DND-41 (cell line): ENCODE measurements around the gene TRAF2.

Experiments used
- ATAC-seq: fragments of 200-7000 bp; cut with Tn5 transposase; 3 replicates; pipeline ENCODE4 v1.9.1; 2021; ENCODE audit warnings: low read depth; ENCODE audit not compliant: insufficient read depth
- DNase-seq: peaks from one replicate; pipeline ENCODE4 v3.0.0-alpha.2; 2020
- H2AFZ ChIP-seq: 2 replicates; pipeline ENCODE4 v1.6.0; 2012; ENCODE audit warnings: low read depth, low read length
- H3K27ac ChIP-seq: 2 replicates; pipeline ENCODE4 v1.5.1; 2012; ENCODE audit warnings: low read length, inconsistent platforms
- H3K27me3 ChIP-seq: fragments of 200-600 bp; sonication (generic); 2 replicates; pipeline ENCODE4 v1.6.0; 2012; ENCODE audit warnings: low read length, mild to moderate bottlenecking, inconsistent platforms; ENCODE audit not compliant: insufficient read depth, poor library complexity
- H3K36me3 ChIP-seq: 2 replicates; pipeline ENCODE4 v1.5.1; 2012; ENCODE audit warnings: low read length, inconsistent platforms; ENCODE audit not compliant: insufficient read depth
- H3K4me1 ChIP-seq: 2 replicates; pipeline ENCODE4 v1.5.1; 2012; ENCODE audit warnings: mild to moderate bottlenecking, low read length; ENCODE audit not compliant: insufficient read depth
- H3K4me2 ChIP-seq: 2 replicates; pipeline ENCODE4 v1.6.0; 2012; ENCODE audit warnings: mild to moderate bottlenecking, moderate library complexity, low read length, inconsistent platforms; ENCODE audit not compliant: insufficient read depth
- H3K4me3 ChIP-seq, 2 experiments: fragments of 200-600 bp in 1 of 2; shearing (Covaris generic) in 1 of 2; 2 replicates each; pipeline ENCODE4 v1.5.1; 2012 to 2016; ENCODE audit warnings: inconsistent platforms in 2 of 2, low read length in 2 of 2, mild to moderate bottlenecking in 2 of 2, low read depth in 1 of 2, moderate library complexity in 1 of 2
- H3K79me2 ChIP-seq: 2 replicates; pipeline ENCODE4 v1.6.0; 2012; ENCODE audit warnings: low read length, inconsistent platforms; ENCODE audit not compliant: insufficient read depth
- H3K9ac ChIP-seq: 2 replicates; pipeline ENCODE4 v1.6.0; 2012; ENCODE audit warnings: low read depth, mild to moderate bottlenecking, inconsistent platforms, low read length, moderate library complexity
- H3K9me3 ChIP-seq: 2 replicates; pipeline ENCODE4 v1.5.1; 2012; ENCODE audit warnings: low read length, moderate library complexity, mild to moderate bottlenecking, inconsistent platforms; ENCODE audit not compliant: insufficient read depth, severe bottlenecking
- H4K20me1 ChIP-seq: 2 replicates; pipeline ENCODE4 v1.6.0; 2012; ENCODE audit warnings: low read length; ENCODE audit not compliant: insufficient read depth
- EZH2 ChIP-seq: IDR thresholded peaks from 3 replicates; pipeline ENCODE4 v1.6.1; 2012; ENCODE audit warnings: borderline replicate concordance, low read depth, mild to moderate bottlenecking, moderate library complexity, low read length, inconsistent platforms; ENCODE audit not compliant: severe bottlenecking
- TF ChIP-seq, protein P1 (sequence below): IDR thresholded peaks from 2 replicates; pipeline ENCODE4 v1.5.1; 2012; ENCODE audit warnings: borderline replicate concordance, low read length, moderate library complexity, mild to moderate bottlenecking; ENCODE audit not compliant: poor library complexity, severe bottlenecking; ENCODE audit errors: extremely low read depth

Gene TRAF2

DNA sequence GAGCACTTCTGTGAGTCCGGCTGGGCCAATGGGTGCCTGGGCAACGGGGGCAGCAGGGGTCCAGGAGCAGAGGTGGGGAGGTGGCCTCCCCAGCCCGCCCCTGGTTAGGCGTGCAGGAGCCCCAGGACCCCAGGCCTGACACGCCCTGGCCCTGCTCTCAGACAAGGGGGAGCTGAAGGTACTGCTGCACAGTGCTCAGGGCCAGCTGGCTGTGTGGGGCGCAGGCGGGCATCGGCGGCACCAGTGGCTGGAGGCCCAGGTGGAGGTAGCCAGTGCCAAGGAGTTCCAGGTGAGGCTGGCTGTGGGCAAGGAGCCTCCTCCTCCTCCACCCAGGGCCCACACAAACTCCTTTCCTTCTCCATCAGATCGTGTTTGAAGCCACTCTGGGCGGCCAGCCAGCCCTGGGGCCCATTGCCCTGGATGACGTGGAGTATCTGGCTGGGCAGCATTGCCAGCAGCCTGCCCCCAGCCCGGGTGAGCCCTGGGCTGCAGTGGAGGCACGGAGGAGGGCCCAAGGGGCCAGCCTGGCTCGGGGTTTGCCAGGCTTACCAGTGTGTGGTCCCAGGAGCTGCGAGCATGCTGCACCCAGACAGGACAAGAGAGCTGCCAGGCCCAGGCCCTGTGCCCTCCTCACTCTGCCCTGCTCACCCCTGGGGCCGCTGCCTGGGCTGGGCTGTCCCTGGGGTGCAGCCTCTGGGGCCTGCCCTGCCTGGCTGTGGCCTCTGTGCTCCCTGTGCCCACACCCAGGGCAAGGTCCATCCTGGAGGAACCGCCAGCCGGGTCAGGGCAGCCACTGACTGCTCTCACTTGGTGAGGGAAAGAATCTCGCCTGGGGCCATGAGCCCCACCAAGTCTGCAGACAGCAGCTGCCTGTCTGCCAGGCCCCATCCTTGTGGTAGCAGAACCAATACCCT, 27.2 kb upstream of the TRAF2 start:
- Histone ChIP-seq H3K27ac (no peak overlapping the region), H3K9me3 (no peaks in the 10 kb centered on the region), H2AFZ (no peak overlapping the region), H3K79me2 (peaks cover 7% of the 10 kb centered on the region), H4K20me1 (peaks cover 21% of the 10 kb centered on the region), H3K36me3 (peaks cover 37% of the 10 kb centered on the region), H3K4me2 (no peak overlapping the region), H3K4me3 (no peak overlapping the region), H3K4me1 (peaks cover 4% of the 10 kb centered on the region; the same call in 1 of the 2 replicates), H3K9ac (no peak overlapping the region), H3K27me3 (no peaks in the 10 kb centered on the region)
- ATAC-seq (peak; percentile 11; the same call in 1 of the 3 replicates), DNase-seq (no peak)
- TF ChIP-seq, protein P1, sequence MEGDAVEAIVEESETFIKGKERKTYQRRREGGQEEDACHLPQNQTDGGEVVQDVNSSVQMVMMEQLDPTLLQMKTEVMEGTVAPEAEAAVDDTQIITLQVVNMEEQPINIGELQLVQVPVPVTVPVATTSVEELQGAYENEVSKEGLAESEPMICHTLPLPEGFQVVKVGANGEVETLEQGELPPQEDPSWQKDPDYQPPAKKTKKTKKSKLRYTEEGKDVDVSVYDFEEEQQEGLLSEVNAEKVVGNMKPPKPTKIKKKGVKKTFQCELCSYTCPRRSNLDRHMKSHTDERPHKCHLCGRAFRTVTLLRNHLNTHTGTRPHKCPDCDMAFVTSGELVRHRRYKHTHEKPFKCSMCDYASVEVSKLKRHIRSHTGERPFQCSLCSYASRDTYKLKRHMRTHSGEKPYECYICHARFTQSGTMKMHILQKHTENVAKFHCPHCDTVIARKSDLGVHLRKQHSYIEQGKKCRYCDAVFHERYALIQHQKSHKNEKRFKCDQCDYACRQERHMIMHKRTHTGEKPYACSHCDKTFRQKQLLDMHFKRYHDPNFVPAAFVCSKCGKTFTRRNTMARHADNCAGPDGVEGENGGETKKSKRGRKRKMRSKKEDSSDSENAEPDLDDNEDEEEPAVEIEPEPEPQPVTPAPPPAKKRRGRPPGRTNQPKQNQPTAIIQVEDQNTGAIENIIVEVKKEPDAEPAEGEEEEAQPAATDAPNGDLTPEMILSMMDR: no peak

GRCh38 chr9:136860529-136860928, 25.8 kb upstream of the TRAF2 start:
- Histone ChIP-seq H3K79me2 (peaks cover 19% of the 10 kb centered on the region), H3K4me3 (no peak overlapping the region), H3K9me3 (no peaks in the 10 kb centered on the region), H3K36me3 (peaks cover 37% of the 10 kb centered on the region), H3K27ac (no peak overlapping the region), H2AFZ (no peak overlapping the region), H3K4me1 (peaks cover 17% of the 10 kb centered on the region), H3K27me3 (no peaks in the 10 kb centered on the region), H3K4me2 (no peak overlapping the region), H4K20me1 (peaks cover 27% of the 10 kb centered on the region), H3K9ac (no peak overlapping the region)
- TF ChIP-seq EZH2: no peak
- TF ChIP-seq, protein P1: no peak
- ATAC-seq (no peak), DNase-seq (no peak)

DNA sequence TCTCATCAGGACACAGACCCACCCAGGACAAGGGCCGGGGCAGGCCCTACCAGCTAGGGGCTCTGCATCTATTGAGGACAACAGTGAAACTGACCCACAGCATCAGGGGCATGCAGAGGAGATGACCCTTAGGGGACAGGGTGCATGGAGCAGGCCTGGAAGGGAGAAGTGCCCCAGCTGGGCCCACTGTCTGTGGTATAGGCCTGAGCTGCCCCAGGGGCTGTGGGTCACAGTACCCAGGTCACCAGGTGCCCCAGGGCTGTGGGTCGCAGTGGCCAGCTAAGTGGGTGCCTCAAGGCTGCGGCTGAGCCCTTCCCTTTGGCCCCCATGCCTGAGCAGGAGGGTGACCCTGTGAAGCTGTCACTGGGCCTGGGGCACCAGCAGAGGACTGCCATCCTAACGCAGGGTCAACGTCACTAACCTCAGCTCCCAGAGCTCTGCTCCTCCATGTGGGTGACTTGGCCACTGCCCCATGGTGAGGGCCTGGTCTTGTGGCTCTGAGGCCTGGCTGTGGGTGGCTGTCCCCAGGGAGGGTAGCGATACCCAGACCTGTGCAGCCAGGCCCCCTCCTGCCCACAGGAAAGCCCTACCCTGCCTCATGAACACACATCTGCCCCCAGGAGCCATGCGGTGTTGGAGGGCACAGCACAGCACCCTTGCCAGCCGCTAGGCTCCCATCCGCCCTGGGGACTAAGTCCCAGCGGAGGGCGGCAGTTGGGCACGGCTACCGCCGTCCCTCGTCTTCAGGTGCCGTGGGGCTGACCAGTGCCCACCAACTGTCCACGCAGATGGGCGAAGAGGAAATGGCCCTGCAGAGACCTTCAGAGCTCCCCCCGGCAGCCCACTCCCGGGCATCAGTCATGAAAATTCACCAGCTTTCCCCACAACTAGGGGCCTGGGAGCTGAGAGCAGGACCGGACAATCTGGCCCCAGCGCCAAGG, 25.1 kb upstream of the TRAF2 start:
- Histone ChIP-seq H3K9ac (no peak overlapping the region), H3K9me3 (no peaks in the 10 kb centered on the region), H4K20me1 (peaks cover 27% of the 10 kb centered on the region), H3K27ac (no peak overlapping the region), H3K36me3 (peaks cover 37% of the 10 kb centered on the region), H3K4me3 (no peak overlapping the region), H3K4me1 (peaks cover 17% of the 10 kb centered on the region), H3K79me2 (peaks cover 26% of the 10 kb centered on the region), H3K4me2 (no peak overlapping the region), H2AFZ (no peak overlapping the region), H3K27me3 (no peaks in the 10 kb centered on the region)
- TF ChIP-seq, protein P1: no peak
- no peak for TF ChIP-seq EZH2
- ATAC-seq: no peak
- no peak for DNase-seq
